Fibroblast of lung (primary cell): ENCODE measurements around the gene GOLGA3. TPM values are rescaled to one million over a fixed set of nuclear protein-coding genes. Genes with fewer than 3 reads are reported as not detected.

Experiments used
- DNase-seq, 2 donors: peaks; one replicate each; pipeline versions ENCODE4 v3.0.0 to v3.0.0-alpha.2; 2010; ENCODE audit warnings: low read depth in 2 of 2
- H2AFZ ChIP-seq: 2 replicates; pipeline ENCODE4 v1.5.1; 2012; ENCODE audit warnings: low read length, control low read depth, inconsistent platforms
- H3K27ac ChIP-seq: 2 replicates; pipeline ENCODE4 v1.5.1; 2011; ENCODE audit warnings: low read length, control low read depth; ENCODE audit not compliant: insufficient read depth
- H3K27me3 ChIP-seq: 2 replicates; pipeline ENCODE4 v1.5.1; 2011; ENCODE audit warnings: mild to moderate bottlenecking, low read length; ENCODE audit not compliant: control insufficient read depth, insufficient read depth
- H3K36me3 ChIP-seq: 2 replicates; pipeline ENCODE4 v1.5.1; 2011; ENCODE audit warnings: low read length; ENCODE audit not compliant: control insufficient read depth, insufficient read depth
- H3K4me1 ChIP-seq: 2 replicates; pipeline ENCODE4 v1.5.1; 2011; ENCODE audit warnings: low read length; ENCODE audit not compliant: control insufficient read depth, insufficient read depth; ENCODE audit errors: extremely low read depth
- H3K4me2 ChIP-seq: 2 replicates; pipeline ENCODE4 v1.5.1; 2011; ENCODE audit warnings: low read length, control low read depth; ENCODE audit not compliant: insufficient read depth; ENCODE audit errors: extremely low read depth
- H3K4me3 ChIP-seq, 4 experiments: fragments of 200-600 bp in 1 of 4; sonication (generic) in 1 of 4; replicated peaks in 1 of 4; 2 replicates each; pipeline ENCODE4 v1.5.1; 2011 to 2016; ENCODE audit warnings: low read length in 4 of 4, low read depth in 3 of 4, mild to moderate bottlenecking in 3 of 4, control low read depth in 2 of 4, inconsistent platforms in 1 of 4, mixed read lengths in 1 of 4; ENCODE audit not compliant: insufficient read depth in 1 of 4; ENCODE audit errors: control extremely low read depth in 1 of 4
- H3K79me2 ChIP-seq: 2 replicates; pipeline ENCODE4 v1.5.1; 2012; ENCODE audit warnings: mild to moderate bottlenecking, low read length, inconsistent platforms; ENCODE audit not compliant: control insufficient read depth, insufficient read depth
- H3K9ac ChIP-seq: 2 replicates; pipeline ENCODE4 v1.5.1; 2011; ENCODE audit warnings: mild to moderate bottlenecking, low read length, control low read depth; ENCODE audit not compliant: insufficient read depth
- H3K9me3 ChIP-seq: 2 replicates; pipeline ENCODE4 v1.5.1; 2012; ENCODE audit warnings: low read depth, low read length; ENCODE audit not compliant: control insufficient read depth, insufficient read depth
- H4K20me1 ChIP-seq: 2 replicates; pipeline ENCODE4 v1.5.1; 2011; ENCODE audit warnings: low read length; ENCODE audit not compliant: control insufficient read depth, insufficient read depth; ENCODE audit errors: extremely low read depth
- EZH2 ChIP-seq: IDR thresholded peaks from 2 replicates; pipeline ENCODE4 v1.5.1; 2012; ENCODE audit warnings: low read length, control low read depth, mild to moderate bottlenecking; ENCODE audit errors: missing control alignments
- polyA plus RNA-seq, 2 donors: library from polyadenylated mRNA; depleted of rRNA in 1 of 2; stranded (reverse) in 1 of 2; unstranded in 1 of 2; fragments of >200 nt; gene quantifications; 2 replicates each; pipeline ENCODE4 v1.2.1, GENCODE V29; 2011 to 2012; ENCODE audit warnings: missing spikeins in 1 of 2
- total RNA-seq: library from RNA; depleted of rRNA; stranded (reverse); fragments of >200 nt; gene quantifications from 2 replicates; pipeline ENCODE4 v1.2.1, GENCODE V29; 2014
- TF ChIP-seq, protein P1 (sequence below), 2 donors: IDR thresholded peaks in 1 of 2; conservative IDR thresholded peaks in 1 of 2; 1 replicate in 1 of 2; 2 replicates in 1 of 2; pipeline ENCODE4 v1.5.1; 2011 to 2012; ENCODE audit warnings: low read length in 2 of 2, control low read depth in 1 of 2, inconsistent platforms in 1 of 2, low read depth in 1 of 2, mild to moderate bottlenecking in 1 of 2

The GOLGA3 gene
- total and polyA plus RNA-seq, 2 donors (not counting 1 experiment from before 2014, with no cell fraction given) = 28.3 to 133 TPM

- H3K27ac ChIP-seq = no peak overlapping the region
- peaks cover 12% of the 10 kb centered on the region for H3K4me1 ChIP-seq
- no peak overlapping the region for H2AFZ ChIP-seq
- H3K4me2 ChIP-seq = no peak overlapping the region
- peaks cover 52% of the 10 kb centered on the region for H3K36me3 ChIP-seq
- no peaks in the 10 kb centered on the region for H3K9me3 ChIP-seq
- H3K27me3 ChIP-seq = no peaks in the 10 kb centered on the region
- H4K20me1 ChIP-seq = no peaks in the 10 kb centered on the region
- DNase-seq = no peak
- H3K9ac ChIP-seq = no peak overlapping the region
- H3K4me3 ChIP-seq = no peak overlapping the region
- H3K79me2 ChIP-seq = peaks cover 10% of the 10 kb centered on the region
- no peak for TF ChIP-seq EZH2
- TF ChIP-seq, protein P1, sequence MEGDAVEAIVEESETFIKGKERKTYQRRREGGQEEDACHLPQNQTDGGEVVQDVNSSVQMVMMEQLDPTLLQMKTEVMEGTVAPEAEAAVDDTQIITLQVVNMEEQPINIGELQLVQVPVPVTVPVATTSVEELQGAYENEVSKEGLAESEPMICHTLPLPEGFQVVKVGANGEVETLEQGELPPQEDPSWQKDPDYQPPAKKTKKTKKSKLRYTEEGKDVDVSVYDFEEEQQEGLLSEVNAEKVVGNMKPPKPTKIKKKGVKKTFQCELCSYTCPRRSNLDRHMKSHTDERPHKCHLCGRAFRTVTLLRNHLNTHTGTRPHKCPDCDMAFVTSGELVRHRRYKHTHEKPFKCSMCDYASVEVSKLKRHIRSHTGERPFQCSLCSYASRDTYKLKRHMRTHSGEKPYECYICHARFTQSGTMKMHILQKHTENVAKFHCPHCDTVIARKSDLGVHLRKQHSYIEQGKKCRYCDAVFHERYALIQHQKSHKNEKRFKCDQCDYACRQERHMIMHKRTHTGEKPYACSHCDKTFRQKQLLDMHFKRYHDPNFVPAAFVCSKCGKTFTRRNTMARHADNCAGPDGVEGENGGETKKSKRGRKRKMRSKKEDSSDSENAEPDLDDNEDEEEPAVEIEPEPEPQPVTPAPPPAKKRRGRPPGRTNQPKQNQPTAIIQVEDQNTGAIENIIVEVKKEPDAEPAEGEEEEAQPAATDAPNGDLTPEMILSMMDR (conservative IDR thresholded peaks at IDR 0.05 in 1 of 2, IDR thresholded peaks at IDR 0.05 in 1 of 2; ENCODE audit: low read depth in 1 of 2, low read length in 2 of 2) = no peak
Measured at GRCh38 chr12:132781938-132782337, 46.7 kb downstream of the GOLGA3 start.

DNA sequence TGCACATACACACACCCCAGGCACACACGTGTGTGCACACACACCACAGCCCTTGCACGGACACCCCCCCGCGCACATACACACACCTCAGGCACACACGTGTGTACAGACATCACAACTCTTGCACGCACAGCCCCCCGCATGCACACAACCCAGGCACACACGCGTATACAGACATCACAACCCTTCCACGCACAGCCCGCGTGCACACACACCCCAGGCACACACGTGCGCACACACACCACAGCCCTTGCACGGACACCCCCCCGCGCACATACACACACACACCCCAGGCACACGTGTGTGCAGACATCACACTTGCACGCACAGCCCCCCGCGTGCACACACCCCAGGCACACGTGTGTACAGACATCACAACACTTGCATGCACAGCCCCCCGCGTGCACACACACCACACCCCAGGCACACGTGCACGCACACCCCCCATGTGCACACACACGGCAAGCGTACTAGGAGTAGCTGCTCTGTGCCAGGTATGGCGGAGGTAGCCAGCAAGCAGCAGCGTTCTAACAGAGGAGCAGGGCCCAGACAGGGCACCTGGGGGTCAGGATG is 48.8 kb downstream of the GOLGA3 start:
- peaks cover 51% of the 10 kb centered on the region for H3K36me3 ChIP-seq
- peaks cover 13% of the 10 kb centered on the region for H3K79me2 ChIP-seq
- H2AFZ ChIP-seq = no peak overlapping the region
- H3K27me3 ChIP-seq = no peaks in the 10 kb centered on the region
- no peak overlapping the region for H3K4me3 ChIP-seq
- peaks cover 18% of the 10 kb centered on the region for H3K4me1 ChIP-seq
- TF ChIP-seq EZH2 = no peak
- TF ChIP-seq, protein P1 (conservative IDR thresholded peaks at IDR 0.05 in 1 of 2, IDR thresholded peaks at IDR 0.05 in 1 of 2; ENCODE audit: low read depth in 1 of 2, low read length in 2 of 2) = no peak
- no peak overlapping the region for H3K4me2 ChIP-seq
- no peak for DNase-seq
- H3K9ac ChIP-seq = no peak overlapping the region
- H3K27ac ChIP-seq = no peak overlapping the region
- no peaks in the 10 kb centered on the region for H3K9me3 ChIP-seq
- no peaks in the 10 kb centered on the region for H4K20me1 ChIP-seq

- Histone ChIP-seq H3K4me2 (no peak overlapping the region), H3K4me1 (peaks cover 16% of the 10 kb centered on the region), H3K27ac (no peak overlapping the region), H4K20me1 (no peaks in the 10 kb centered on the region), H3K36me3 (peaks cover 56% of the 10 kb centered on the region), H3K4me3 (no peak overlapping the region), H3K9ac (peak overlapping the region; percentile 30), H2AFZ (no peak overlapping the region), H3K9me3 (no peaks in the 10 kb centered on the region), H3K27me3 (no peaks in the 10 kb centered on the region), H3K79me2 (peaks cover 9% of the 10 kb centered on the region)
- no peak for DNase-seq
- TF ChIP-seq, protein P1 (conservative IDR thresholded peaks at IDR 0.05 in 1 of 2, IDR thresholded peaks at IDR 0.05 in 1 of 2; ENCODE audit: low read depth in 1 of 2, low read length in 2 of 2) = no peak
- no peak for TF ChIP-seq EZH2
Measured at GRCh38 chr12:132777614-132778013, 51.1 kb downstream of the GOLGA3 start.
